H9 (cell line): Measurements from ENCODE around the gene KCNAB1. TPM values are rescaled to one million over a fixed set of nuclear protein-coding genes. Genes with fewer than 3 reads are reported as not detected.

Experiments
- DNase-seq: peaks from one replicate; pipeline ENCODE4 v3.0.0-alpha.2; 2017
- H2AFZ ChIP-seq: one replicate; pipeline ENCODE4 v1.6.1; 2013; ENCODE audit warnings: mild to moderate bottlenecking, low read length, control low read depth, moderate library complexity
- H2AK5ac ChIP-seq: 2 replicates; pipeline ENCODE4 v1.6.1; 2013; ENCODE audit warnings: low read length, control low read depth, mixed read lengths; ENCODE audit not compliant: insufficient read length
- H2BK120ac ChIP-seq: one replicate; pipeline ENCODE4 v1.6.1; 2013; ENCODE audit warnings: low read depth, mild to moderate bottlenecking, low read length, control low read depth, inconsistent platforms; ENCODE audit not compliant: poor library complexity, severe bottlenecking
- H2BK12ac ChIP-seq: 2 replicates; pipeline ENCODE4 v1.6.1; 2013; ENCODE audit warnings: low read length, control low read depth, mixed read lengths, low read depth; ENCODE audit not compliant: insufficient read length
- H2BK15ac ChIP-seq: 2 replicates; pipeline ENCODE4 v1.6.1; 2013; ENCODE audit warnings: low read depth, low read length, control low read depth
- H2BK20ac ChIP-seq: one replicate; pipeline ENCODE4 v1.6.1; 2013; ENCODE audit warnings: low read depth, mild to moderate bottlenecking, low read length, control low read depth, inconsistent platforms; ENCODE audit not compliant: poor library complexity, severe bottlenecking
- H2BK5ac ChIP-seq: 2 replicates; pipeline ENCODE4 v1.6.1; 2013; ENCODE audit warnings: low read length, control low read depth, mixed read lengths; ENCODE audit not compliant: insufficient read length
- H3K14ac ChIP-seq: 2 replicates; pipeline ENCODE4 v1.6.1; 2013; ENCODE audit warnings: low read length, control low read depth; ENCODE audit not compliant: insufficient read depth
- H3K18ac ChIP-seq: 2 replicates; pipeline ENCODE4 v1.6.1; 2013; ENCODE audit warnings: low read depth, mild to moderate bottlenecking, mixed read lengths, low read length, control low read depth; ENCODE audit not compliant: insufficient read length
- H3K23ac ChIP-seq: 2 replicates; pipeline ENCODE4 v1.6.1; 2013; ENCODE audit warnings: low read length, control low read depth, mixed read lengths, low read depth; ENCODE audit not compliant: insufficient read length
- H3K23me2 ChIP-seq: 2 replicates; pipeline ENCODE4 v1.6.1; 2013; ENCODE audit warnings: low read depth, mild to moderate bottlenecking, mixed read lengths, low read length, control low read depth; ENCODE audit not compliant: insufficient read length, poor library complexity, severe bottlenecking
- H3K27ac ChIP-seq: 2 replicates; pipeline ENCODE4 v1.5.1; 2013; ENCODE audit warnings: low read length, control low read depth, mixed read lengths, low read depth; ENCODE audit not compliant: insufficient read length
- H3K27me3 ChIP-seq: 2 replicates; pipeline ENCODE4 v1.6.1; 2013; ENCODE audit warnings: low read length, control low read depth, inconsistent platforms; ENCODE audit not compliant: insufficient read depth
- H3K4ac ChIP-seq: 2 replicates; pipeline ENCODE4 v1.6.1; 2013; ENCODE audit warnings: low read depth, mild to moderate bottlenecking, control low read depth, inconsistent platforms, low read length, moderate library complexity
- H3K4me1 ChIP-seq: 2 replicates; pipeline ENCODE4 v1.6.1; 2013; ENCODE audit warnings: low read length, control low read depth, inconsistent platforms; ENCODE audit not compliant: insufficient read depth
- H3K4me2 ChIP-seq: 2 replicates; pipeline ENCODE4 v1.6.1; 2013; ENCODE audit warnings: low read length, control low read depth, mixed read lengths; ENCODE audit not compliant: insufficient read length, insufficient read depth
- H3K56ac ChIP-seq: 2 replicates; pipeline ENCODE4 v1.6.1; 2013; ENCODE audit warnings: low read depth, mild to moderate bottlenecking, mixed read lengths, low read length, control low read depth; ENCODE audit not compliant: insufficient read length
- H3K79me1 ChIP-seq: 2 replicates; pipeline ENCODE4 v1.6.1; 2013; ENCODE audit warnings: low read depth, mild to moderate bottlenecking, moderate library complexity, low read length, control low read depth, inconsistent platforms; ENCODE audit not compliant: insufficient read depth, poor library complexity, severe bottlenecking
- H3K79me2 ChIP-seq: 2 replicates; pipeline ENCODE4 v1.6.1; 2013; ENCODE audit warnings: low read length, control low read depth, inconsistent platforms; ENCODE audit not compliant: insufficient read depth
- H3K9ac ChIP-seq: 2 replicates; pipeline ENCODE4 v1.6.1; 2013; ENCODE audit warnings: low read length, control low read depth, mixed read lengths; ENCODE audit not compliant: insufficient read length; ENCODE audit errors: extremely low read depth
- H3K9me3 ChIP-seq: one replicate; pipeline ENCODE4 v1.6.1; 2013; ENCODE audit warnings: low read depth, low read length, inconsistent platforms; ENCODE audit not compliant: control insufficient read depth
- H3T11ph ChIP-seq: one replicate; pipeline ENCODE4 v1.6.1; 2013; ENCODE audit warnings: mild to moderate bottlenecking, low read length, control low read depth, inconsistent platforms
- H4K20me1 ChIP-seq: one replicate; pipeline ENCODE4 v1.6.1; 2013; ENCODE audit not compliant: control insufficient read depth, insufficient read length, insufficient read depth
- H4K5ac ChIP-seq: 2 replicates; pipeline ENCODE4 v1.6.1; 2013; ENCODE audit warnings: low read depth, mild to moderate bottlenecking, mixed read lengths, low read length, control low read depth; ENCODE audit not compliant: insufficient read length
- H4K8ac ChIP-seq: replicated peaks from 2 replicates; pipeline ENCODE4 v1.6.1; 2013; ENCODE audit warnings: low read length, control low read depth, mixed read lengths, low read depth; ENCODE audit not compliant: insufficient read length
- H4K91ac ChIP-seq: 2 replicates; pipeline ENCODE4 v1.6.1; 2013; ENCODE audit warnings: low read depth, mild to moderate bottlenecking, moderate library complexity, mixed read lengths, low read length, control low read depth; ENCODE audit not compliant: insufficient read length
- H3K27ac Mint-ChIP-seq, 3 experiments: 2 replicates in 2 of 3; 3 replicates in 1 of 3; pipeline ENCODE4 v1.8.0; 2020 to 2021; ENCODE audit warnings: mixed read lengths in 3 of 3, mild to moderate bottlenecking in 1 of 3, moderate library complexity in 1 of 3
- H3K27me3 Mint-ChIP-seq: 2 replicates; pipeline ENCODE4 v1.8.0; 2021; ENCODE audit warnings: low read depth, mild to moderate bottlenecking, moderate library complexity, mixed read lengths
- H3K36me3 Mint-ChIP-seq, 3 experiments: 2 replicates in 2 of 3; 3 replicates in 1 of 3; pipeline ENCODE4 v1.8.0; 2020 to 2021; ENCODE audit warnings: low read depth in 3 of 3, mixed read lengths in 3 of 3; ENCODE audit not compliant: insufficient read depth in 1 of 3
- H3K4me1 Mint-ChIP-seq, 2 experiments: 2 replicates each; pipeline ENCODE4 v1.8.0; 2020; ENCODE audit warnings: mixed read lengths in 2 of 2
- H3K4me3 Mint-ChIP-seq, 2 experiments: 2 replicates in 1 of 2; 3 replicates in 1 of 2; pipeline ENCODE4 v1.8.0; 2020 to 2021; ENCODE audit warnings: mild to moderate bottlenecking in 2 of 2, mixed read lengths in 2 of 2, moderate library complexity in 1 of 2
- H3K9me3 Mint-ChIP-seq, 2 experiments: 2 replicates in 1 of 2; 3 replicates in 1 of 2; pipeline ENCODE4 v1.8.0; 2020; ENCODE audit warnings: mild to moderate bottlenecking in 2 of 2, mixed read lengths in 2 of 2, moderate library complexity in 1 of 2
- WGBS: extraction: QIAGEN DNeasy Blood & Tissue Kit; methylation state at CpG from one replicate; pipeline ENCODE4 v1.1.7; 2013; ENCODE audit warnings: missing lambda C conversion rate, low lambda C conversion rate, mixed read lengths; ENCODE audit not compliant: insufficient read length; ENCODE audit errors: extremely low coverage; 5-methylcytosine and 5-hydroxymethylcytosine counted together
- total RNA-seq: library from RNA; stranded (reverse); gene quantifications from 2 replicates; pipeline ENCODE4 v1.2.1, GENCODE V29; 2021
- TF ChIP-seq, protein P1 (sequence below): fragments of 200-600 bp; sonication (generic); conservative IDR thresholded peaks from 3 replicates; pipeline ENCODE4 v1.8.0; 2021; ENCODE audit warnings: antibody characterized with exemption, mild to moderate bottlenecking

Gene KCNAB1
- total RNA-seq, 1 experiment from 2014 or later: 3.7 TPM

DNA sequence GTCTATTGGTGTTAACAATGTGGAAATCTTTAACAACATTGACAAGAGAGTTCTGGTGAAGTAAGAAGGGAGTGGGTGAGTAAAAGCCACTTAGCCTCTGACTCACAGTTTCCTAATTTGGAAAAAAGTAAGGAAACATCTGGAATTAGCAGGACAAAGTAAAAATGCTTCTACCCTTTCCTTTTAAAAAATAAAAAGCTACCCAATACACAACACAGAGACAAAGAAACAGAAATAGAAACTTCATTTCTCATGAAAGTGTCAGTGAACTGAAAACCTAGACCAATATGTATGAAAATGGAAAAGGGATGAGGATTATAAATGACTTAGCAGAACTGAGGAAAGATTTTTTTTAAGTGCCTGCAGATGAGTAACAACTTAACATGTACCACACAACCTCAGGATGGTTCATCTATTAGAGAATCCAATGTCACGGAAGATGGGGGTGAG, 369.1 kb downstream of the KCNAB1 start:
- Mint-ChIP-seq H3K36me3 (no peaks in the 10 kb centered on the region), H3K9me3 (no peaks in the 10 kb centered on the region), H3K27ac (no peak overlapping the region), H3K27me3 (no peaks in the 10 kb centered on the region), H3K4me1 (peaks cover 0 to 4% of the 10 kb centered on the region in 2 experiments; a peak in 1 of 4 replicates), H3K4me3 (no peak overlapping the region)
- no peaks in the 10 kb centered on the region for H3K79me1 ChIP-seq
- H3K23me2 ChIP-seq: no peaks in the 10 kb centered on the region
- H3T11ph ChIP-seq: no peak overlapping the region
- H4K91ac ChIP-seq: no peak overlapping the region
- no peak overlapping the region for H3K4me2 ChIP-seq
- no peak for DNase-seq
- H2BK12ac ChIP-seq: no peak overlapping the region
- no peak overlapping the region for H2BK15ac ChIP-seq
- H2BK20ac ChIP-seq: no peak overlapping the region
- no peak overlapping the region for H3K56ac ChIP-seq
- no peak overlapping the region for H3K27ac ChIP-seq
- no peaks in the 10 kb centered on the region for H3K9me3 ChIP-seq
- H4K8ac ChIP-seq: no peak overlapping the region
- no peak overlapping the region for H3K4ac ChIP-seq
- no peaks in the 10 kb centered on the region for H3K27me3 ChIP-seq
- no peaks in the 10 kb centered on the region for H3K79me2 ChIP-seq
- H3K4me1 ChIP-seq: no peaks in the 10 kb centered on the region
- no peak overlapping the region for H2AFZ ChIP-seq
- H2BK120ac ChIP-seq: no peak overlapping the region
- no peak overlapping the region for H3K23ac ChIP-seq
- H3K18ac ChIP-seq: no peak overlapping the region
- no peaks in the 10 kb centered on the region for H4K20me1 ChIP-seq
- H2BK5ac ChIP-seq: no peak overlapping the region
- H4K5ac ChIP-seq: no peak overlapping the region
- no peak overlapping the region for H3K9ac ChIP-seq
- TF ChIP-seq, protein P1, sequence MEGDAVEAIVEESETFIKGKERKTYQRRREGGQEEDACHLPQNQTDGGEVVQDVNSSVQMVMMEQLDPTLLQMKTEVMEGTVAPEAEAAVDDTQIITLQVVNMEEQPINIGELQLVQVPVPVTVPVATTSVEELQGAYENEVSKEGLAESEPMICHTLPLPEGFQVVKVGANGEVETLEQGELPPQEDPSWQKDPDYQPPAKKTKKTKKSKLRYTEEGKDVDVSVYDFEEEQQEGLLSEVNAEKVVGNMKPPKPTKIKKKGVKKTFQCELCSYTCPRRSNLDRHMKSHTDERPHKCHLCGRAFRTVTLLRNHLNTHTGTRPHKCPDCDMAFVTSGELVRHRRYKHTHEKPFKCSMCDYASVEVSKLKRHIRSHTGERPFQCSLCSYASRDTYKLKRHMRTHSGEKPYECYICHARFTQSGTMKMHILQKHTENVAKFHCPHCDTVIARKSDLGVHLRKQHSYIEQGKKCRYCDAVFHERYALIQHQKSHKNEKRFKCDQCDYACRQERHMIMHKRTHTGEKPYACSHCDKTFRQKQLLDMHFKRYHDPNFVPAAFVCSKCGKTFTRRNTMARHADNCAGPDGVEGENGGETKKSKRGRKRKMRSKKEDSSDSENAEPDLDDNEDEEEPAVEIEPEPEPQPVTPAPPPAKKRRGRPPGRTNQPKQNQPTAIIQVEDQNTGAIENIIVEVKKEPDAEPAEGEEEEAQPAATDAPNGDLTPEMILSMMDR: no peak
- no CpG with 5 or more reads among the region's 1 CpG for WGBS
- no peak overlapping the region for H3K14ac ChIP-seq
- H2AK5ac ChIP-seq: no peak overlapping the region
